Activated naive CD4-positive, alpha-beta T cell (primary cell): Measurements from ENCODE around the gene TTC7B.

ENCODE experiments used
- DNase-seq, 4 experiments: peaks; one replicate each; lab custom pipeline; 2025; lab: John Stamatoyannopoulos, UW

Gene TTC7B

DNA sequence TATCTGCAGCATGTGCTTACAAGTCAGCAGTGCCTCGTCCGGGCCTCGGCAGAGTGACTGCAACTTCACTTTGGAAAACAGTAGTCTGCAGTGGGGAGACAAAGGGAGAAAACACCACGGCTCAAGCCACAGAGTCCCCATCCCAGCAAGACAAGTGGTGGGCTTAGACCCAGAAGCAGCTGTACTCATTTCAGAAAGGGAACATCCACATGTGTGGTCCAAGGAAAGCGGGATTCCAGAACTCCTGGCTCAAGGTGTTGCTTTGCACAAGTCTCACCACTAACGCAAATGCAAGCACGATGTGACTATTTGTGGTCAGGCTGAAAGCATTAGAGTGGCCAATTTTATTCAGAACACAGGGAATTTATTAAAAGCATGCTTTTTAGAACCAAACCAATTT, 198.3 kb downstream of the TTC7B start:
- no peak for DNase-seq

DNA sequence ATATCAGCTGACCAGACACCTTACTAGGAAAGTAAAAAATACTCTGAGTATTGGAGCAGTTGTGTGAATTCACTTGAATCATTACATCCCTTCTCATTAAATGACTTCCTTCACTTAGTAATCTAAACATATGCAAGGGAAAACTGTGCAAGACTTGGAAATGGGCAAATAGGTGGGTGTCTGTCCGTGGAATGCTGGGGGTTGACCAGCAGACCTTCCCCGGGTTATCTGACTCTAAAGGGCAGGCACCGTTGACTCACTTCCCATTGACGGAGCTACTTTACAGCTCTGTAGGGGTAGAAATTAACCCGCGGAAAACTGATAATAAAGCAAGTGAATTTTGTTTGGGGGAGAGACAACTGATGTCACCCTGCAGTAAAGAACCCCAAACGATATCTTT, 199.3 kb downstream of the TTC7B start:
- DNase-seq = no peak

DNA sequence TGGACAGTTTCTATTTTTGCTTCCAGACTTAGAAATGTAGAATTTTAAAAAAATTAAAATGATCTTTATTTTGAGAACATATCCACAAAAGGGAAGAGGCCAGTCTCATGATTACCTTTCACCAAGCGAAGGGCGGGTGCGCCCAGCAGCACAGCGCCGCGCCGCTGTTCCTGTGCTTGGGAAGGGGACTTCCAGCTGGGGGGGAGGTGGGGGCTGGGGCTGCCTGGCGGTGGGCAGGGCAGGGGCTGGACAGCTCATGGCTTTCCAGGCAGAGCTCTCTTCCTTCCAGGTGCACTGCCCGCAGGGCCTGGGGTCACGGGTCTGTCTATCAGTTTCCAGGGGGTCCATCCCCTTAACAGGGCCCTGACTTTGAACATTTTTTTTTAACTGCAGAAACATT, 199.9 kb downstream of the TTC7B start:
- DNase-seq = no peak

DNA sequence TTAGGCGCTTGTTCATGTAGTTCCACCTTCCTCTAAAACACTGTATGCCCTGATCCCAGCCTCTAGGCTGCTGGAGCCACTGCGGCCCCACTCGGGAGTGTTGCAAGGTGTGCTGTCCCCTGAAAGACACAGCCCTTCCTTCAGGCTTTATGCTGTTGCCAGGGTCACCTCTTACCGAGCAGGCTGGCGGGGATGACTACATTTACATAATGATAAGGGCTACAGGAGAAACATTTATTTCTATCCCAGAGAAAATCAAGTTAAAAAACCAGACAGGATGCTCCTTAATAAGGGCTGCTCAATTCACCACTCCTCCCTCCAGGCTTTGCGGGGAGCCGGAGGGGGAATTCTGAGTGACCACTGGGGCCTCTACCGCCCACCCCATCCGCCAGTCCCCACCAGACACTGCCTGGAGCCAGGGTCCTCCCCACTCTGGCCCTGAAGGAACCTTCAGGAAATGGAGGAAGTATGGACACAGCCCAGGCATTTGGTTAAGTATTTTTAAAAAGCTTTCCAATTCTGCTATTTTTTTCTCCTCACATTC, 200.6 kb downstream of the TTC7B start:
- DNase-seq = no peak

DNA sequence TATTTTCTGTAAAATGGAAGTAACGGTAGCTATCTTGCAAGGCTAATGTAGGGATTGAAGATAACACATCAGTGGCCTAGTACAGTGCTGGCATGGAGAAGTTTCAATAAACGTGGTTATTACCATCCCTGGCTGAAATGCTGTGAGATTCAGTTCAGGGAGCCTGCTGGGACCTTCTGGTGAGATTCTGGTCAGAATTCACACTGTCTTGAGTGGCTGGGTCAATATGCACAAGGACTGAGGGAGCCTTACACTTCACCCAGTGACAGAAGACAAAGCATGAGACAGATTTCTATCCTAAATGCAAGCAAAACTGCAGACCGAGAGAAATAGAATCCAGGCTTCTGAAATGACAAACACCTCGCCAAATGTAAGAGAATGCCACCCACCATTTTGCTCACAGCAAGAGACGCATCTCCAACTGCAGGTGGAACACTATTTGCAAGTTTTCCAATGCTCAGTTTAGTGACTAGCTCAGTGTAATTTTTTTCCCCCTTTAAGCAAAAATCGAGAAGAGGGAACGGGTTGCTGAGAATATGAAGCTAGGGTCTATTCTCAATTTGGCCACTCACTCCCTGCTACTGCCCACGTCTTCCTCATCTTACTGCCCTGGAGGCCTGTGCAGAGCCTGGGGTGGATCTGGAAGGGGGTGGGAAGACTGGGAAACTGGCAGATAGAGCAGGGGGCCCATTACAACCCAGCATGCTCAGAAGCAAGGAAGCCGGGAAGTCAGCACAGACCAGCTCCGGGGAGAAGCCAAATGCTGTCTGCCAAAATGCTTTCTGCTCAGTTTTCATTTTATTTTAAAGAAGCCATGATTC, 201.3 kb downstream of the TTC7B start:
- no peak for DNase-seq

DNA sequence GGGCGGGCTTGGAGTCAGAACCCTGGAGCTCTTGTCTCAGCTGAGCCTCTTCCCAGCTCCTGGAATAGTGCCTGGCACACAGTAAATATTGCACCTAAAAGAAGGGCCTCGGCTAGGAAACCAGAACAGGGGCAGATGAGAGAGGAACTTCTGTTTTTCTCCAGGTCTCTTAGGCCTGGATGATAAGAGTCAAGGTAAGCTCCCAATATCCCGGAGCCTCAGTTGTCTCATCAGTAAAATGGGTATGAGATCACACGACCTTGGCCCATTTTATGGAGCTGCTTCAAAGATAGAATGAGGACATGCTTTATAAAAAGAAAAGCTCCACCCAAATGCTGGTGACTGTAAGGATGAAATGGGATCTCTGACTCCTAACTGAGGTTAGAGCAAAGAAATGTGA, 202.2 kb downstream of the TTC7B start:
- DNase-seq = no peak

DNA sequence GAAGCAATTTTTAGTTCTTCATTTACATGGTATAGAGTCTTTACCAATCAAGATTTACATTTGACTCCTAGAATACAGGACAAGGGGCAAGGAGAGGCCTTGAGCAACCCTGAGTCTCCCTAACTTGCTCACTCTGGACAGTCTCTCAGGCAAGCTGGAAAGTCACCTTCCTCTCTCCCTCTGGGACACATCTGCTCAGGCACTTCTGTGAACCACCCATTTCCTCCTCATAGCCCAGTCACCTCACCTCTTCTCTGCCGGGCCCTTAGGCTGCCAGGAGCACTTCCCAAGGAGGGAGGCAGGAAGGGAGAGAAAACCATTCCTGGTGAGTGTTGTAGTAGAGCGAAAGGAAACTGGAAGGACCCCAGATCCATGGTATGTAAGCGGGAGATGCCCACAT, 202.8 kb downstream of the TTC7B start:
- DNase-seq = no peak

DNA sequence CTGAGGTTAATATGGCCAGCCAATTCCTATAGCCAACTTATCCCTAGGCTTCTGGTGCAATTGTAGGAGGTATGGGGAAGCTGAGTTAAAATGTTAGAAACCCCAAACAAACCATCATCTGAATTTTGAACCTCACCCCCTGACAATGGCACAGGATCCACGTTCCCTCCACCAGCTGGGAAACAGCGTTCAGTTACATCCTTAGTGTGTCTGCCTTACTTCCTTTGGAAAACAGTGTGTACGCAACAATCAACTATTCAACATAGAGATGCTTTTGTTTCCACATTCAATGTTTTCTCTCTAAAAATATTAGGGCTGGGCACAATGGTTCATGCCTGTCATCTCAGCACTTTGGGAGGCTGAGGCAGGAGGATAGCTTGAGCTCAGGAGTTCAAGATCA, 203.4 kb downstream of the TTC7B start:
- DNase-seq = no peak

DNA sequence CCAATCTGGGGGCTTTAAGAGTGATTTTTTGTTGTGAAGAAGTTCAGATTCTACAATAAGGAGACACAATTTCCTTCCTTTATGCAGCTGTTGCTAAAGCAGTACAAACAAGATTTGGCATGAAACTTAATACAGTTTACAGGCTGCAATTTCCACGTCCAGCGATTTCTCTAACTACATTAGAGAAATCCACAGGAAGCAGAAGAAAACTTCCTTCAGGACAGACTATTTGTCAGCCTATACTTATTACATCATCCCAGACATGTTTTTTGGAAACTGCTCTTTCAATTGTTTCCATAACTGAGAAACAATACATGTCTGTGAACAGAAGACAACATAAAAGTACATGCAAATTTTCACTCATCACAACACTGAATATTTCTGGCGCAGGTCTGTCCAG, 204.3 kb downstream of the TTC7B start:
- DNase-seq = no peak

DNA sequence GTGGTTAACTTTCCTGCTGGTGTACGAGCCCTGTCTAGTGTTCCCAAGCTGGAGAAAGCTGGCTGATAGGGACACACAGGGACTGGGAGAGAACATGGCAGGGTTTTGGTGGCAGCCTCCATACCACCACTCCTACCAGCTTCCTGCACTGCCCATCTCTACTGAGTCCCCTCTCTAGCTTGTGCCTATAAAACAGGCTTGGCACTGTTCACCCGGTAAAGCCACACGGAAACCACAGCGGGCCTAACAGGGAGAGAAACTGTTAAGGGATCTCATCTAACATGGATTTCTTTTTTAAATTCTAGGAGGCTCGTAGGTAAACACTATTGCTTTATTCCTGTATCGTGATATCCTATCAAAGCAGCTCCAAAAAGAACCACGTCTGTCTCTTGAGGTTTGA, 204.7 kb downstream of the TTC7B start:
- no peak for DNase-seq

DNA sequence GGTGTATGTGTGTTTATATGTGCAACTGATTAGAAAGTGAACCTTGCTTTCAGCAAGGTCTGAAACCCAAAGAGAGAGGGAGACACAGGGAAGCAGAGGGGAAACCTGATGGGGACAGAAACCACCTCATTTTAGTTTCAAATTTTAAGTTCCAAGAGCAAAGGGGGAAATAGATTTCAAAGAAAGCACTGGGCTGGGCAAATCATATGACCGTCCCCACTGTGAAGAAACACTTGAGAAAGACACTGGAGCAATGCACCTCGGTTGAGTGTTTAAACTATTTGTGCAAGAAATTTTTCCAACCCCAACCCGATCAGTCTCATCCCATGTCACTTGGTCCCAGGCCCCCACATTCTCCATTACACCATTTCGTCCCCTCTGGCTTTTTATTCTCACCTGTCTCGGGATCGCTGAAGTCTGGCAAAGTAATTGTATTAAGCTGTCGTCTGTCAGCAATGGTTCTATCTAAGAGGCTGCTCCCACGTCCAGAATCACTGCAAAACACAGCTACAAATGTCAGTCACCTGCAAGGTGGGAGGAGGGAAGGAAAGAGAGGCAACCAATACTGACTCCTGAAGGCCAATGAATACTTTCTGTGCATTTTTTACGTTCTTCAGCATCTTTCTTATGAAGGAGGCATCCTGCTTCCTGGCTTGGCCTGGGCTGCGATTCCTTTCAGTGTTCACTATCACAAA, 205.7 kb downstream of the TTC7B start:
- DNase-seq = no peak

DNA sequence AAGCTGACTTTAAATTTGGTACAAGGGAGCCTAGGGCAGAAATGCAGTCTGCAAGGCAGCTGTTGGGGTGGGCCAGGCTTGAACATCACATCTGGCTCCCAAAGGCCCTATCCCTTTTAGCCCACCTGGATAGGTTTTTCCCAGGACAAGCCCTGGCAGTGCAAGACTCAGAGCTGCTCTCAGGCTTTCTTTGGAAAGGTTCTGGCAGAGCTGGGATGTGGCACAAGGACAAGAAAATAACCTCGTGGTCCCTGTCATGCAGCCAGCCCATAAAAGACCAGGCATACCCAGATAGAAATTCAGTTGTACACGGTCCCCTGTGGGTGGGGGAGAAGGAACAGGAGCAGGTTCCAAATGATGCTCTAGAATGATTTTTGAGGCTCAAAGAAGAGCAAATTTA, 206.9 kb downstream of the TTC7B start:
- no peak for DNase-seq

DNA sequence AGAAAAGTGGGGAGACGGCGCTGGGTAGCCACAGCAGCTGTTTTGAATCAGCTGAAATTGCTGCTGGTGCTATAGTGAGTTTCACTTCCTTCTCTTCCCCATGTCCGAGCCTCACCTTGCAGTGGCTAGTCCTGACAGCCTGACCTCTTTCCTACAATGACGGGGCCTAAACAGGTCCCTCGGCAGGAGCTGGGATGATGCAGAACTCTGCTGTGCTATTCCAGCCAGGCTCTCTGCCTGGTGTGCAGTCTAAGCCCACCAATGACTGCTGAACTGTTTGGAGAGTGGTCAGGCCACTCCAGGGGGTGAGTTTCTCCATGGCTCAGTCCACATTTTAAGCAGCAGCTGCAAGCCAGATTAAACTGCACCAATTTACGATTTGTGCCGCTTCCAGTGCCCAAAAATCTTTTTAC, 207.3 kb downstream of the TTC7B start:
- DNase-seq = no peak

DNA sequence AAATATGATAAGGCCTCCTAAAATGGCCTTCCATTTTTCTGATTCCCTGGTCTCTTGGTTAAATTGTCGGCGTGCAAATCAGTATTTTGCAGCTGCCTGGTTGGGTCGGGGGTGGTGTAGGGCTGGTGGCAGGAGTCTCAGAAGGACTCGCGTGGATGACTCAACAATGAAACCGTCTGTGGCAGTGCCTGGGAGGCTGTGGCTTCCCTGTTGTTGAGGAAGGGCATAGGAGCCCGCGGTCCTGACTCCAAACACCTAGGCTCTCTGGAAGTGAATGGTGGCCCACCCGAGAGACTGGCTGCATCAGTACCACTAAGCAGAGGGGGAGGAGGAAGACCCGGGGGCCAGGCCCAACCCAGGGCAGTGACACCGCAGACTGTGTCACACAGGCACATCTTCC, 207.9 kb downstream of the TTC7B start:
- DNase-seq = no peak

DNA sequence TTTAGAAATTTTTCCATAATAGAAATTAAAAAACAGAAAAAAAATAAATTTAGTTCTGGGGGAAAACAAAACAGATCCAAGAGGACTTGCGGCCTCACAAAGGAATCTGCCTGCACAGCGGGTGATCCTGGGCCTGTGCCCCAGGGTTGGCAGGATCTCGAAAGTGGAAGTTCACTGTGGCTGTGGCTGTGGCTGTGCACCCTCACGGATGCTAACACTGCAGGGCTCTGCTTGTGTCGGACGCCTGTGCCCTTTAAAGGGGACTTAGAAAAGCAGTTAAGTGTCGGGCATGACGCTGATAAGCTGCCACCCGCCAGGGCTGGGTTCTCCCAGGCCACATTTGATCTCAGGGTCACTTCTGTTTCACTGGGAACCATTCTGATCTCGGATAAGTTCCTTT, 209.1 kb downstream of the TTC7B start:
- no peak for DNase-seq

DNA sequence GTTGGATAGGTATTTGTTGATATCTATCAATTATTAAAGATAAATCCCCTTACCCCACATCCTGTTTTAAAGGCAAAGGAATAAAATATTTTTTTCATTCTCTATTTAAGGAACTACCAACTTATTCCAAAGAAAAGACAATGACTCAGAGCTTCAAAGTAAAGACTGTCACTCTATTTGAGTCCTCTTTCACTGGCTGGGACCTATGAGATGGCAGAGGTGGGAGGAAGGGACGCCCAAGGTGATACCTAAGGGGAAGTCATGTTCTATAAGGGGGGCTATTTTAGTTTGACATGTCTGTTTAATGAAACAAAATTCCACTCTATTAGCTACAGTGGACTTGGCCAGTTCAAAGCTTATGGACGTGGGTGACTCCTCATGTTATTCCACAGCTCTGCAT, 209.8 kb downstream of the TTC7B start:
- DNase-seq = no peak

DNA sequence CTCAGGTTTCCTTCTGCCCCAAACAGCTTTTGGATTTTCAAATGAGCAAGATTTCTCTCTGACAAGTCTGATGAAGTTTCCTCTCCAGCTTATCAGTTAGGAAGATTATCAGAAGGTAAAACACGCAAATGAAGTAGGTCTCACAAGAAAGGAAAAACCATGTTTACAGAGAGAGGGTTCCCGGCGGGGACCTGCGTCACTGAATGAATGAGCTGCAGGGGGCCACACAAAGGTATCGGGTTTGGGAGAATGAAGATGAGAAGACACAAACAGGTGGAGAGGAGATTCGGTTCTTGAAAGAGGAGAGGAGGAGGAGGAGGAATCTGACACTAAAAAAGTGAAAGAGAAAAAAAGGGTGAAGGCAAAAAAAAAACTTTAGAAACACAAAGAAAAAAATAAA, 210.8 kb downstream of the TTC7B start:
- DNase-seq = no peak

DNA sequence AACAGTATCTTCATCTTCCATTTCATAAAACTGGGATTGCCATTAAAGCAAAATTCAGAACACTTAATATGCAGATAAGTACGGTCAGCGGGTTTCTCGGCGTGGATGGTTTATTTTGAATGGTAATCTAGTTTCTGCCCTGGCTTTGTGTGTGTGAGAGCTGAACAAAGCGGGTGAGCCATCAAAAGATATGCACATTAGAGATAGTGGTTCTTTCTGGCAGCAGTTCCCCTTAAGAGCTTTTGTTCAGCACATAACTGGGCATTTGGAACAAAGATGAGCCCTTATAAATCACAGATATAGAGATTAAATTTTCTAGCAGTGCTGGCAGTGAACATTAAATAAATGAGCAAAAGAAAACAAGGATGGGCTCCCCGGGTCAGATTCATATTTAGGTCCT, 211.9 kb downstream of the TTC7B start:
- DNase-seq = no peak

DNA sequence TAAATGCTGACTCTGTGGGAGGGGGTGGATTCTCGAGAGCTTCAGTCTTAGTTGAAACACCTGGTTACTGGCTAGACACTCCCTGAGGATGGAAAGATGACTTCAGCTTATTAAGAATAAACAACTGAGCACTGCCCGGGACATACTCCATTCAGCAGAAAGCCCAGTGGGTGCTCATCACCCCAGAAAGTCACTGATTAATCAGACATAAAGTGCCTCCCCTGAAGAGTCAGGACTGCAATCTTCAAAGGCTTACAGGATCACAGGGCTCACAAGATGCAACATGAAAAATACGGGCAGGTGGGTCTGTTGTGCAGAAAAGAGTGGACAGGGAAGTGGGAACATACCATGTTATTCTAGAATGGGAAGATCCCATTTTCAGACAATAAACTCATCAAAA, 212.4 kb downstream of the TTC7B start:
- DNase-seq = no peak

DNA sequence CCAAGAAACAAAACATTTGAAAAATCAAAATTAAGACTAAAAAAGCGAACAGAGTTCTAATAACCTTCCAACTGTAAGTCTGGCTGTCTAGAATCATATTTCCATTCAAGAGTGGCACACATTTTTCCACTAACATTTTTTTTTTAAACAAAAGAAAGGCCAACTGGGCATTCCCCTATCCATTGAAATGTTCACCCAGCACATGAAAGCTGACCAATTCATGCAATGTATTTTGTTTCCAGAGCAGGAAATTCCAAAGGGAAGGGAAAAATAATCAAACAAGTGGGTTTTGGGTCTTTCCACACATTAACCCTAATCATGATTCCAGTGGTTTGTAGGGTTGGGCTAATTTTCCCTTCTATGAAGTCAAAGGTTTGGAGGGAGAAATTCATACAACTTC, 212.9 kb downstream of the TTC7B start:
- DNase-seq = no peak

DNA sequence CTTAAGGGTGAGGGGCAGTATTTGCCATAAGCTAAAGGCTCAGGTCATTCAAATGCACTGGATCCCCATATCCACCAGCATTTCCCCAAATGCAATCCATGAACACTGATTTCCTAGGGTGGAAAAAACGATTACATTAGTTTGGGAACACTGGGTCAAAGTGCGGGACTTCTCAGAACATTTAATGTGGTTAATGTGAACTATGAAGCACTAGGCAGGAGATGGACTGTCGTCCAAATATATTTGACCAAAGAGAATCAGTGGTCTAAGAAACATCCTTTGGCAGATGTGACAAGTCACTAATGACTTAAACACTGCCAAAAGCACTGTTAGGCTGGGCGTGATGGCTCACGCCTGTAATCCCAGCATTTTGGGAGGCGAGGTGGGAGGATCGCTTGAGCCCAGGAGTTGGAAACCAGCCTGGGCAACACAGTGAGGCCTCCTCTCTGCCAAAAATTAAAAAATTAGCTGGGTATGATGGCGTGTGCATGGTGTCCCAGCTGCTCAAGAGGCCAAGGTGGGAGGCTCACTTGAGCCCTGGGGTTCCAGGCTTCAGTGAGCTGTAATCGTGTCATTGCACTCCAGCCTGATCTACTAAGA, 214.0 kb downstream of the TTC7B start:
- no peak for DNase-seq

DNA sequence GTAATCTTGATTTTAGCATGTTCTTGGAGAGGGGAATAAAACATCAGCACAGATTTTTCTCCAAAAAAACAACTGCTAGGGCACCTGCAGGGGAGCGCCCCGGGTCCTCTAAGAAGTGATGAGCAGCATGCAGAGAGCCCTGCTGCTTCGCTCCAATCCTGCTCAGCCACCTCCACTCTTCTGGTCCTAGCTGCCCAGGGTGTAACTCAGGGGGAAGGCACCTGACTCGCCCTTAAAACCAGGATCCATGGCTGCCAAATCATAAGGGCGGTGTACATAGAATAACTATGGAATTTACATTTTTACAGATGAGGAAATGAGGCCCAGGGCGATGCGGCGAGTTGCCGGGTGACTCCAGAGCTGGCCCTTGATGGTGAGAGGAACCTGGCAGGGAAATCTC, 214.7 kb downstream of the TTC7B start:
- no peak for DNase-seq

DNA sequence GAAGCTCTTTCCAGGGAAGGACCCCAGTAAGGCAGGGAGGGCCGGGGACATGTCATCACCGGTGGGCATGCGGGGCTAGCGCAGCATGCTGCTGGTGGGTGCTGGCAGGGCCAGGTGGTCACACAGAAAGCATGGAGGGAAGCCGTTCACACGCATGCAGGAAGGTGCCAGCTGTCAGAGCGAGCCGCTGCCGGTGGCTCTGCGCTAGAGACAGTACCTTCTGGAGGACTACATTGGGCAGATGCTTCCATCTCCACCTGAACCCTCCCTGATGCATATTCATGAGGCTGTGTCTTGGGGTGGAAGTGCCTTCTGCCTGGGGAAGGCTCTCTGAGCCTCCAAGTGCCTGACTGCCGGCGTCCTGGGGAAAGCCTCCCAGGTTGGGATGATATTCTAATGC, 215.6 kb downstream of the TTC7B start:
- no peak for DNase-seq
